NT2/D1 (cell line): ENCODE results near the gene CREB3L2.

Experiments used
- SUZ12 ChIP-seq: IDR thresholded peaks from 2 replicates; pipeline ENCODE4 v1.6.1; 2011; ENCODE audit not compliant: insufficient read length, insufficient read depth; ENCODE audit errors: extremely low read depth
- YY1 ChIP-seq: IDR thresholded peaks from 2 replicates; pipeline ENCODE4 v1.6.1; 2011; ENCODE audit not compliant: insufficient read length, insufficient read depth
- ZNF274 ChIP-seq: IDR thresholded peaks from 2 replicates; pipeline ENCODE4 v1.6.1; 2011; ENCODE audit warnings: mild to moderate bottlenecking, low read depth, low read length

DNA sequence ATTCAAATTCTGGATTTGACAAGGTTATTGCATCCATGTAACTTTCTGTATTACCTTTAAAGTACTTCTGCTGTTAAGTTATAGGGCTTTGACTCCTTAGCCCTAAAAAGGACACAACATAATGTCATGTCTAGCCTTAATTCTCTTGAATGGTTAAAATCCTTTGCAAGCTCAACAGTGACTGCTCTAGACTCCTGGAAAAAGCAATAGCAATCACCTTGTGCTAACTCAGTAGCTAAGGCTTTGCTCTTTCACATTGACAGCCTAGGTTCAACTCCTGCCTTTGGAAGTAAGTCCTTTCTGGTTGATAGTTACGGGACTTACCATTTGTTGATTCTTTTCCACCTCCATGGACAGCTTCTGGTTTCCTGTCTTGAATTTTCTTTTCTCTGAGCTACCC is 16.1 kb upstream of the CREB3L2 start:
- TF ChIP-seq YY1 (no peak), SUZ12 (no peak), ZNF274 (no peak)
